SKM-1 treated with dmso at 0.1 percent for 144 hours (cell line): ENCODE data around the gene CDKN2B-AS1.

Experiments
- DNase-seq: peaks from one replicate; lab custom pipeline; 2025; ENCODE audit not compliant: unreplicated experiment; lab: John Stamatoyannopoulos, UW

The CDKN2B-AS1 gene

GRCh38 chr9:22148876-22149637 lies 154.5 kb downstream of the CDKN2B-AS1 start:
- DNase-seq, result no peak

- DNase-seq, result no peak
Observed at GRCh38 chr9:22154064-22154463, 159.5 kb downstream of the CDKN2B-AS1 start.

GRCh38 chr9:22156586-22156985 lies 162.0 kb downstream of the CDKN2B-AS1 start:
- DNase-seq, result no peak

- no peak for DNase-seq
Observed at GRCh38 chr9:22157276-22157675, 162.7 kb downstream of the CDKN2B-AS1 start.

- DNase-seq, result no peak
Observed at GRCh38 chr9:22157828-22158227, 163.2 kb downstream of the CDKN2B-AS1 start.

GRCh38 chr9:22158271-22158670 lies 163.7 kb downstream of the CDKN2B-AS1 start:
- no peak for DNase-seq

GRCh38 chr9:22158927-22159346 lies 164.3 kb downstream of the CDKN2B-AS1 start:
- DNase-seq, result peak; percentile 85

GRCh38 chr9:22159586-22159985 lies 165.0 kb downstream of the CDKN2B-AS1 start:
- peak; percentile 48 for DNase-seq

- DNase-seq, result peak; percentile 18
Observed at GRCh38 chr9:22160221-22160620, 165.6 kb downstream of the CDKN2B-AS1 start.

- DNase-seq, result no peak
Observed at GRCh38 chr9:22165144-22165543, 170.6 kb downstream of the CDKN2B-AS1 start.

- DNase-seq, result peak; percentile 18
Observed at GRCh38 chr9:22169243-22169642, 174.7 kb downstream of the CDKN2B-AS1 start.

- DNase-seq, result peak; percentile 83
Observed at GRCh38 chr9:22169727-22170503, 175.3 kb downstream of the CDKN2B-AS1 start.
